ENCODE results near the gene FTO.

GRCh38 chr16:53870831-53871230, 166.9 kb downstream of the FTO start:
- TF ChIP-seq POLR2A (IDR thresholded peaks at IDR 0.05) (no peak), CTCF (IDR thresholded peaks at IDR 0.05) (no peak)

Measured in esophagus squamous epithelium (tissue), 4 donors.